ENCODE results near the gene SH3PXD2A. TPM values are rescaled to one million over a fixed set of nuclear protein-coding genes. Genes with fewer than 3 reads are reported as not detected.

SH3PXD2A gene
- total RNA-seq, 2 donors from 2014 or later: 8.7 to 13.7 TPM

DNA sequence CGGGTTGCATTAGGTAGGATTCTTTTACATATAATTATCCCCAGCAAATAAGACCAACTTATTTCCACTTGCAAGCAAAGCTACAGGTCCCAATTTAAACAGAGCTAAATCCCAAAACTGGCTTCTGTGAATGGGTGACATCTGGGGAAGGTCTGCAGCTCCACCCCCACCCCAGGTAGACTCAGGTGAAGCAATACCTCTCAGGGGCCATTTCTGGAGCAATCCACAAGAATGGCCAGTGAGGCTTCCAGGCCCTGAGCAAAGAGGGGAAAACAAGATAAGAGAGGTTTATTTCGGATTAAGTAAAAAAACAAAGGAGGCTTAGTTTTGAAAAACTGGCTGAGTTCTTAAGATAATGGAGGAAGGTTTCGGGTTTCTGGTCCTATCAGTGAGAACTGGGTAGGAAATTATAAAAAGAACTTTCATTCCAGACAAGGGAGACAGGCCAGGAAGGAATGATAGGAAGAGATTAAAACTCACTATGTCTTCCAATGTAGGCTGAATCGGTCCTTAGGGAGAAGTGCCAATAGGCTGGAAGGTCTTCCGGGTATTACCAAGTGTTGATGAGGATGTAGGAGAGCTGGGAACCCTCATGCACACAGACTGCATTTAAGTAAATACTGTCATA, 25.4 kb downstream of the SH3PXD2A start:
- ATAC-seq: no peak
- H3K27ac Mint-ChIP-seq: no peak overlapping the region
- no peaks in the 10 kb centered on the region for H3K9me3 Mint-ChIP-seq

GRCh38 chr10:103829278-103829677, 26.1 kb downstream of the SH3PXD2A start:
- ATAC-seq (no peak), DNase-seq (ENCODE audit: low spot score in 2 of 2) (no peak)
- no peaks in the 10 kb centered on the region for H3K36me3 Mint-ChIP-seq
- no peaks in the 10 kb centered on the region for H3K9me3 Mint-ChIP-seq
- no peak overlapping the region for H3K27ac Mint-ChIP-seq

More for the DNA sequence above, 25.4 kb downstream of the SH3PXD2A start:
- no peak for DNase-seq (ENCODE audit: low spot score in 2 of 2)
- no peaks in the 10 kb centered on the region for H3K36me3 Mint-ChIP-seq

DNA sequence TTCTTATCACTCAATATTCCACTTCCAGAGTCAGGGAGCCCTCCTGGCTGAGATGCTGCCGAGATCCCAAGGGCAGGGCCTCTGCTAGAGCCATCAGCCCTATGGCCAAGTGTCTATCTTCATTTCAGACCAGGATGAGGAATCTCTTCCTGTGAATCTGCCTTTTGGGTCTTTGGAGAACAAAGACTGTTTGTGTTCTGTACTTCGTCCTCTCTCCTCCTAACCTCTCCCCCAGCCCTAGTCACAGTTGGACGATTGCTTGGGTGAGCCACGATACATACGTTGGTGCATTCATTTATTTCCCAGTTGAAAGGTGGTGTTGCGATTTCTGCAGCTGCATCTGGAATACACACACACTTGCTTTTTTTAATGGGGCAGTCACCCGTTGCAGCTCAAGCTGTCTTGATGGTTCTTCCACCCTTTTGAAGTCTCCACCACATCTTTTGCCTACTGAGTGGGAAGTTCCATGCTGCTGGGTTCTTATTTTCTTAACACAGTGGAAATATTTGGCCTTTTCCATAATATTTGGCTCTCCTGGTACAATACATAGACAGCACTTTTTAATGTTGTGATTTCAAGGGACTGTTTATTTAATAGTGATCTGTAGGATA, 26.7 kb downstream of the SH3PXD2A start:
- no peaks in the 10 kb centered on the region for H3K36me3 Mint-ChIP-seq
- ATAC-seq: no peak
- H3K27ac Mint-ChIP-seq: no peak overlapping the region
- H3K9me3 Mint-ChIP-seq: no peaks in the 10 kb centered on the region
- no peak for DNase-seq (ENCODE audit: low spot score in 2 of 2)

GRCh38 chr10:103828107-103828506, 27.3 kb downstream of the SH3PXD2A start:
- no peak for ATAC-seq
- DNase-seq (ENCODE audit: low spot score in 2 of 2): no peak
- H3K9me3 Mint-ChIP-seq: no peaks in the 10 kb centered on the region
- H3K27ac Mint-ChIP-seq: peak overlapping the region in 1 of 2 donors; percentile 1
- H3K36me3 Mint-ChIP-seq: no peaks in the 10 kb centered on the region

DNA sequence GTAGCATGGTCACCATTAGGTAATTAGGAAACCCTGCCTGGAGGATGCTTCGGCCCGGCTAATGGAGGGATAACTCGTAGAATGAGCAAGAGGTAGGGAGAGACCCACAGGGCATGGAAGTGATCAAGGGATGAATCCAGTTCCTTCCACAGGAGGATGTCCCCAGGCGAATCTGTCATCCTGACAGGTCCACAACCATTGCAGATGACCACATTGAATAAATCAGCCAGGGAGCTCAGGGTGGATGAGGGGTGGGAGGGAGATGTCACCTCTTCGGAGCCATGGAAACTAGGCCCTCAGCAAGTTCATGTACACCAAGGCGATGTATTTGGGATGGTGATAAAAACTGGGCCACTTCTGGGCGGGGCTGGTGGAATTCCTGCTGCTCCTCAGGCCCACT, 28.5 kb downstream of the SH3PXD2A start:
- no peak for ATAC-seq
- no peaks in the 10 kb centered on the region for H3K36me3 Mint-ChIP-seq
- DNase-seq (ENCODE audit: low spot score in 2 of 2): no peak
- no peaks in the 10 kb centered on the region for H3K9me3 Mint-ChIP-seq
- H3K27ac Mint-ChIP-seq: no peak overlapping the region

GRCh38 chr10:103824281-103824680, 31.1 kb downstream of the SH3PXD2A start:
- H3K36me3 Mint-ChIP-seq: no peaks in the 10 kb centered on the region
- ATAC-seq (no peak), DNase-seq (ENCODE audit: low spot score in 2 of 2) (no peak)
- peak overlapping the region in 1 of 2 donors; percentile 56 for H3K27ac Mint-ChIP-seq
- H3K9me3 Mint-ChIP-seq: no peaks in the 10 kb centered on the region

GRCh38 chr10:103823706-103824272, 31.6 kb downstream of the SH3PXD2A start:
- no peaks in the 10 kb centered on the region for H3K36me3 Mint-ChIP-seq
- no peak for DNase-seq (ENCODE audit: low spot score in 2 of 2)
- peak overlapping the region in 1 of 2 donors; percentile 56 for H3K27ac Mint-ChIP-seq
- H3K9me3 Mint-ChIP-seq: no peaks in the 10 kb centered on the region
- ATAC-seq: no peak

GRCh38 chr10:103822800-103823199, 32.6 kb downstream of the SH3PXD2A start:
- no peak for DNase-seq (ENCODE audit: low spot score in 2 of 2)
- H3K27ac Mint-ChIP-seq: no peak overlapping the region
- ATAC-seq: no peak

GRCh38 chr10:103822107-103822716, 33.2 kb downstream of the SH3PXD2A start:
- ATAC-seq (no peak), DNase-seq (ENCODE audit: low spot score in 2 of 2) (no peak)
- no peaks in the 10 kb centered on the region for H3K36me3 Mint-ChIP-seq
- no peak overlapping the region for H3K27ac Mint-ChIP-seq
- H3K9me3 Mint-ChIP-seq: no peaks in the 10 kb centered on the region

More at GRCh38 chr10:103822800-103823199, 32.6 kb downstream of the SH3PXD2A start:
- Mint-ChIP-seq H3K9me3 (no peaks in the 10 kb centered on the region), H3K36me3 (no peaks in the 10 kb centered on the region)

DNA sequence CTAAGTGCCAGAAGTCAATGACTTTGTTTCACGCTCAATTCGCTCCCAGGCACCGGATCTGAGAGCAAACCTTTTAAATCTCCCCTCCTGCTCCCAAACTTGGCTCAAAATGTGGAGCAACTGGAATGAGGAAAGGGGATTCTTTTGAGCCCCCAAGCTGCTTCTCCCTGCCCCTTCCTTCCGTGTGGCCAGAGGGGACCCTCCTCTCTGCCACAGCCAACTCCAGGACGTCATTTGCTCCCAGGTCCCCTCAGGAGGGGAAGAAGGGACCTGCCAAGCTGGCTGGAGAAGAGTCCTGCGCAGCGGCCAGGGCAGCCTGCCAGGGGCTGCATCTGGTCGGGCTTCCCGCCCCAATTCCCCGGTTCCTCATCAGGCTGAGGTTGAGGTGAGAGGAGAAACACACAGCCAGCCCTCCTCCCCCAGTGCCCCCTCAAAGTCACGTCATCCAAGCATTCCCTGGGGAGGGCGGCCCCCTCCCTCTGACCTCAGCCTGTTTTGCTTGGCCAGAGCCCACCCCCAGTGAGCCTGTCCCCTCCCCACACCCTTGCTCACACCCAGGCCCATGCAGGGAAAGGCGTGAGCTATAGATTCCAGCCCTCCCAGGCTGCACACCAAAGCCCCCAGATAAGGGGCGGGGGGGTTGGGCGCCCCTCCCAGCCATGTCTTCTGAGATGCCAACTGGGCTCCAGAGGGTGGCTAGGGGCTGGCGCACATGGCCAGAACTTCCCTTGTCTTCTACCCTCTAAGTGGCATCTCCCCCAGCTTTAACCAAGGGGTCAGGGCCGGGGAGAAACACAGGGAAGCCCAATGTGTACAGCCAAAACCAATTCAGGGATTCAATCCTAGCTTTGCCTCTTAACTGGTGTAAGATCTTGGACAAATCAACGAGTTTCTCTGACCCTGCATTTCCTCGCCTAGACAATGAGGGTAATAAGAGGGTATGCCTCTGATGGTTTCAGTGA, 35.0 kb downstream of the SH3PXD2A start:
- Mint-ChIP-seq H3K9me3 (no peaks in the 10 kb centered on the region), H3K36me3 (no peaks in the 10 kb centered on the region), H3K27ac (no peak overlapping the region)
- DNase-seq (ENCODE audit: low spot score in 2 of 2): no peak
- no peak for ATAC-seq

- no peak for ATAC-seq
- no peak overlapping the region for H3K27ac Mint-ChIP-seq
- H3K36me3 Mint-ChIP-seq: no peaks in the 10 kb centered on the region
- no peaks in the 10 kb centered on the region for H3K9me3 Mint-ChIP-seq
- no peak for DNase-seq (ENCODE audit: low spot score in 2 of 2)
Measured at GRCh38 chr10:103819493-103819892, 35.9 kb downstream of the SH3PXD2A start.

DNA sequence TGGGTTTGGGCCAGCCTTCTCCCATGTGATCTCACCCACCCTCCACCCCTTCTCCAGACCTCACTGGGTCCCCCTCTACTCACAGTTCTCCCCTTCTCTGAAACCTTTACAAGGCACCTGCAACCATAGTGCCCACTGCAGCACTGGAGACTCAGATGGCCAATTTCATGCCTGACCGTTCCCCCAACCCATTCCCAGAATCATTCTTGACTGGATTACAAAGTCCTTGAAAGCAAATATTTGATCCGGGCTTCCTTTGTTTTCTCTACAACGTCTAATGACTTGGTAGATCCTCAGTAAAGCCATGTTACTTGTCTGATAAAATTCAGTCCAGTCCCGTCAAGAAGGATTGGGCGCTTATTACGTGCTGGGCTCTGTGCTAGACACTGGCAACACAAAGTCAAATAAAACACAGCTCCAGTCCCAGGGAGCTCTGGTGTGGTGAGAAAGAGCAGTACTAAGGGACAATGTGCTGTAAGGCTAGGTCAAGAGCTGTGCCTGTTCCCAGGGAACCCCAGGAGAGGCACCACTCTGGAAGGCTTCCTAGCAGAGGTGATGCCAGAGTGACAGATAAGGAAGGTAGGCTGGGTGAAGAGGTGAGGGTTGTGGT, 36.5 kb downstream of the SH3PXD2A start:
- no peaks in the 10 kb centered on the region for H3K36me3 Mint-ChIP-seq
- ATAC-seq (no peak), DNase-seq (ENCODE audit: low spot score in 2 of 2) (no peak)
- H3K27ac Mint-ChIP-seq: no peak overlapping the region
- no peaks in the 10 kb centered on the region for H3K9me3 Mint-ChIP-seq

DNA sequence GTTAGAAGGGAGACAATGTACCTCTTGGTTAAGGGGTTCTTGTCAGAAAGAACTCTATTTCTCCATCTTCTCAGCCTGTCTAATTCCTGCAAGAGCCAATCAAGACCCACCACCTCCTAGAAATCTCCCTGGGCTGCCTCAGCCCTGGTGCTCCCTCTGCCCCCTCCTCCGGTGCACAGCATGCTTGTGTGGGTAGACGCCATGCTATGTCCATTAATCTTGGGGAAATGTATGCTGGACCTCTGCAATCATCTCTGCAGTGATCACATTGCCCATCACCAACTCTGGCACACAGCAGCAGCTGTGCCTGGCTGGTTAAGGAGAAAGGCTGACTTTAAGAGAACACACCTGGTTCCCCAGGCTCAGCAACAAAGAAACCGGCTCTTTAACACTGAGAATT, 37.3 kb downstream of the SH3PXD2A start:
- no peak overlapping the region for H3K27ac Mint-ChIP-seq
- no peak for DNase-seq (ENCODE audit: low spot score in 2 of 2)
- H3K36me3 Mint-ChIP-seq: no peaks in the 10 kb centered on the region
- no peaks in the 10 kb centered on the region for H3K9me3 Mint-ChIP-seq
- ATAC-seq: no peak

DNA sequence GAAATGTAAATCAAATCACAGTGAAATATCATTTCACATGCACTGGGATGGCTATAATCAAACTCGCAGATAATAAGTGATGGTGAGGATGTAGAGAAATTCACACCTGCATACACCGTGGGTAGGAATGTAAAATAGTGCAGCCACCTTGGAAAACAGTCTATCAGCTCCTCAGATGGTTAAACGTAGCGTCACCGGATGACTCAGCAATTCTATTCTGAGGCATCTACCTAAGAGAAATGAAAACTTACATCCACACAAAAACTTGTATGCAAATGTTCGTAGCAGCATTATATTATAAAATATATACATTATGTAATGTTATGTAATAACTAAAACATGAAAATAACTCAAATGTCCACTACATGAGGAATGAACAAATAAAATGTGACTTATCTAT, 38.9 kb downstream of the SH3PXD2A start:
- H3K36me3 Mint-ChIP-seq: no peaks in the 10 kb centered on the region
- no peak overlapping the region for H3K27ac Mint-ChIP-seq
- ATAC-seq: no peak
- no peaks in the 10 kb centered on the region for H3K9me3 Mint-ChIP-seq
- no peak for DNase-seq (ENCODE audit: low spot score in 2 of 2)

- no peaks in the 10 kb centered on the region for H3K9me3 Mint-ChIP-seq
- ATAC-seq (no peak), DNase-seq (ENCODE audit: low spot score in 2 of 2) (no peak)
- no peak overlapping the region for H3K27ac Mint-ChIP-seq
- no peaks in the 10 kb centered on the region for H3K36me3 Mint-ChIP-seq
Measured at GRCh38 chr10:103814626-103815370, 40.6 kb downstream of the SH3PXD2A start.

- Mint-ChIP-seq H3K27ac (no peak overlapping the region), H3K9me3 (no peaks in the 10 kb centered on the region), H3K36me3 (no peaks in the 10 kb centered on the region)
- no peak for DNase-seq (ENCODE audit: low spot score in 2 of 2)
- no peak for ATAC-seq
Measured at GRCh38 chr10:103814105-103814504, 41.3 kb downstream of the SH3PXD2A start.

Measured in activated naive CD4-positive, alpha-beta T cell treated with anti-CD3 and anti-CD28 coated beads, Interleukin-2, amount 50 U/mL, for 72 hours (primary cell).